NCI-H2227 (cell line): ENCODE results near the gene KCNK16.

Source experiments
- DNase-seq: peaks from one replicate; lab custom pipeline; 2025; ENCODE audit not compliant: unreplicated experiment; lab: John Stamatoyannopoulos, UW

The KCNK16 gene

DNA sequence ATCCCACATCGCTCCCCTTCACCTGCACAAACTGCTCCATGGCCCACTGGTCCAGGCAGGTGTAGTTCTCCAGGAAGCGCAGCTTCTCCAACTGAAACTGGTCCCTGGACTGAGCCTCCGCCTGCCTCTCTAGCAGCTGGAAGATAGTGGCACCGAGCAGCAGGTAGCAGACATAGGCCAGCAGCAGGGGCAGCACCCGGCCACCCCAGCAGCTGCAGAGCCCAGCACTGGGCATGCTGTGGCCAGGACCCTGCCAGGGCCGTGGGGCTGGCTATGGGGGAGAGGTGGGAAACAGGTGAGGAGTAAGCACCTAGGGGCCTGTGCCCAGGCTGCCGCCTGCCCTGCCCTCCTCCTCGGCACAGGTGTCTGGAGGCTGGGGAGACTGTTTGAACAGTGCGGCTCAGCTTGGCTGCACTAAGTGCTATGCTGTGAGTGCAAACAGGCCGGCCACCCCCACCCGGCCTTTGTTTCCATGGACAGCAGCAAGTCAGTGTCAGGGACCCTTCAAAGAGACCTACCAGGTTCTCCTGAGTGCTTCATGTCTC lies at the start of gene KCNK16:
TSS of gene KCNK16 (minus strand) at position 397 of the 545 bp plus-strand sequence. CDS start at position 235, 162 bp downstream.
- no peak for DNase-seq

DNA sequence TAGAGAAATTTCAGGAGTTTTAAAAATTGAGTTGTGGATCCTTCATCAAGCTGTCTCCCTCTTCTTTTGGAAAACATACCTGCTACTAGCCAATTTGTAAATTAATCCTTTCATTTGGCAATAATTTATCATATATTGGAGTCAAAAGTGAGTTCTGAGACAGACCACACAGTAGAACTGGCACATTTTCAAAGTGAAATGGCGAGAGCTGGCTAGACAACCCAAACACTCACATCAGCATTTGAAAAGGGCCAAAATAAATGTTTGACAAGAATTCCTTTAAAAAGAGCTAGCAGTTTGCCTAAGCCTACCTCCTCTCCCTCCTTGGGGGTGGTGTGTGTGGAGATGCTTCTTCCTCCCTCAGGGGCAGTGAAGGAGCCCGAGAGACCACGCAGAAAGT lies 47.9 kb upstream of the KCNK16 start:
- no peak for DNase-seq

DNA sequence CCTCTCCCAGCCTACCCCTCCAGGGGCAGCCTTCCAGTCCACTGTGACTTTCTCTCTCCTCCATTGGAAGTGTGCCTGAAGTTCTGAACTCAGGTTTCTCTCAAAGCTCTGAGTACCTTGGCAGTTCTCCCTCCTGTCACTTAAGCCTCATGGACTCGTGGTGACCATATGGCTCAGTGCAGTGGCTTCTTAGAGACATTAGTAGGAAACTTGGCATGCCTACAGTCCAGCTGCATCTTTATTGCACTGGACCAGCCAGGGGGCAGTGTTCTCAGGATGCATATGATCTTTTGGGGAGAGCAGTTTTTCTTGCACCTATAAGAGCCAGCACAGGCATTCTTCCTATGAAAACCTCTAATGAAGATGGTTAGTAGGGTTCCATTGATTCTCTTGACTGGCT lies 47.5 kb upstream of the KCNK16 start:
- no peak for DNase-seq

DNA sequence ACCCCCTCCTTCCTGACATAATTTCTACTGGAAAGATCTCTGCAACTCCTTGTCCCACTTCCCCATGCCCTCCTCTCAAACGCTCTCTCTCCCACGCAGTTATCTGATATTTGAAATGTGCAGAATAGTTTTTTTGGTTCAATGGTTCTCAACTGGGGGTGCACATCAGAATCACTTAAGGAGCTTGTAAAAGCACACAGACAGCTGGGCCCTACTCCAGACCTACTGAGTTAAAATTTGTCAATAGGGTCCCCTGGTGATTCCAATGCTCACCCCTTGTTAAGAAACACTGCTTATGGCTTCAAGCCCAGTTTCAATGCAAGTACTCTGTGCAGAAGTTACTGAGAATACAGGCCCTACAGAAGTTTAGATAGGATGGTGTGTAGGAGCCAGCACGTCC lies 45.2 kb upstream of the KCNK16 start:
- no peak for DNase-seq

DNA sequence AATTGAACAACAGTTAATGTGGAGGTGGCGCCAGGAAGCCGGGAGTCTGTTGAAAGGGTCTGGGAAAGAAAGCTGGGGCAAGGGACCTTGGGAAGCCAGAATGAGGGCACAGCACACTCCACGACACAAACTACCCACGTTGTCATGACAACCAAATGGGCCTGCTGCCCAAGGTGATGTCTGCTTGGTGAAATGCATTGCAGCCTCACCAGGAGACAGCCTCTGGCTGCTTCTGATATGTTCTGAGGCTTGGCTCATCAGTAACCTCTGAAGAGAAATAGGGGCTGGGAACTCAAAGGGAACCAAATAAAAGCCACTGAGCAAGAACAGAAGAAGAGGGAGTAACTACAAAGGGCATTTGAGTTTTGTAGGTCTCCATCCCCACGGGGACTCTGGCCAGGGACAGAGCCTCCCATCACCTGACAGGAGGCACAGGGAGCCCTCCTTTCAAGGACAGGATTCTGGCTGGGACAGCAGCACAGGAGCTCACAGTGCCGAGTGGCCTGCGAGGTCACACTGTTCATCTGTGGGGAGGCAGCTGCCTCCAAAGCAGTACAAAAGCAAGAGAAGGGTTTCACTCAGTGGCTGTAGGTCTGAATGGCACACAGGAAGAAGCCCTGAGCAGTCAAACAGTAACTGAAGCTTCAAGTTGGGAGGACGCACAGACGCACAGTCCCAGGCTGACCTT lies 44.6 kb upstream of the KCNK16 start:
- DNase-seq = peak; percentile 39

DNA sequence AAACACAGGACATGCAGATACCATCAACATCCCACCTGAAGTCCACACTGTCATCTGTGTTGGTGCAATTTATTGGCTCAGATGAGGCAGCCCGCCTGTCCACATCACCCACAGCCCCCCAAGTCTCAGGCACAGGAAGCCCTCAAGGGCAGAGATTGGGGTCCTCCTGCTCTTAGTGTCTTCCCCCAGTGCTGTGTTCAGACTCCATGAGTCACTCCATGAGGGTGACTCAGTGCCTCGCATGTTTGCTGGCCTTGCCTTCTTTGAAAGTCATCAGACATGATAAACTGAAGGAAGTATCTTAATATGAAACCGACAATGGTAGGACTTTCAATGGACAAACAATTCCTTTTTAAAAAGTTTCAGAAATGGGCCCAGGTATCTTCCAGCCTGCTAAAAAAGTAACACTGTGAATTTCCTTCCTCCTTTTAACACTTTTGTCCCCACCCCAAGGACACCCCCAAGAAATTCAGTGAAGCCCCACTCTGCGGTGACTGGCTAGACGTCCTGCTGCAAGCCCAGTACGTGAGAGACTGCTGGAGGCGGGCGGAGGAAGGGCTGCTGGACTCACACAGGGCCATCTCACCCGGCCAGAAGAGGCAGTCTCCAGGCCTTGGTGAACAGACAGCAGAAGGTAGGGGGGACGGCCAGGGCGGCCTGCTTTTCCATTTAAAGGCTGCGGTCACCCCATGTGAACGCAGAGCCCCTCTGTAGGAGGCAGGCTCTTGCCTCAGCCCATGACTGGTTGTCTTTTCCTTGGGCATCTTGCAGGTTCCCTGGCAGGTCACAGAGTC lies 43.0 kb upstream of the KCNK16 start:
- DNase-seq = no peak

DNA sequence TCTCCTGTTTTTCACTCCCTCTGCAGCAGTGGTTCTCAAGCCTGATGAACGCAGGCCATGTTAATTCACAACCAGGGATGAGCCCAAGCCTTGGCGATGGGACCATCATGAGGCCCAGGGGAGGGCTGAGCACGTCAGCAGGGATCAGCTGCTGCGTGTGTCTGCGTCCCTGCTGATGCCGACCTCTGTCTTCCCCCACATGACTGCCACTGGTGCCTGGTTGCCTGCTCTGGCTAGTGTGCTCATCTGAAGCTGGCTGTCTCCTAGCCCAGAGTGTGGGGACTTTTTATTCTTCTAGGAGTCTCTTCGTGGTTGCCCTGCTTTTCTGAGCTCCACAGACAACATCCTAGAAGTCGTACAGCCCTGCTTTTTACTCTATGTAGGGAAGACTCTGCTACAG lies 40.8 kb upstream of the KCNK16 start:
- DNase-seq = no peak

DNA sequence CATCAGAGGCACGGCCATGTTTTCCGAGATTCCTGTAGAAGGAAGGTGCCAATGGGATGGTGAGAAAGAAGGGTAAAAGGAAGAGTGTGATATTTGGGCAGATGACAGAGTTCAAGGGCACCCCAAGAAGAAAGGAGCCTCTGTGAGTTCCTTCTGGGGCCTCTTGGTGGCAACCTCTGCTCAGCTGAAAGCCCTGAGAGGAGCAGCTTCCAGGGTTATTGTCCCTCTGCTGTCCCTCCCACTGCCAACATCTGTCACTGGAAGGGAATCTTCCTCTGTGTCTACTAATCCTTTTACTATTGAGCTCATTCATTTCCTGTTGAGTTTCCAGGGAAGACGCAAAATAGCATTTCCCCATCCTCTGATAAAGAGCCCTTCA lies 40.0 kb upstream of the KCNK16 start:
- peak; percentile 47 for DNase-seq

DNA sequence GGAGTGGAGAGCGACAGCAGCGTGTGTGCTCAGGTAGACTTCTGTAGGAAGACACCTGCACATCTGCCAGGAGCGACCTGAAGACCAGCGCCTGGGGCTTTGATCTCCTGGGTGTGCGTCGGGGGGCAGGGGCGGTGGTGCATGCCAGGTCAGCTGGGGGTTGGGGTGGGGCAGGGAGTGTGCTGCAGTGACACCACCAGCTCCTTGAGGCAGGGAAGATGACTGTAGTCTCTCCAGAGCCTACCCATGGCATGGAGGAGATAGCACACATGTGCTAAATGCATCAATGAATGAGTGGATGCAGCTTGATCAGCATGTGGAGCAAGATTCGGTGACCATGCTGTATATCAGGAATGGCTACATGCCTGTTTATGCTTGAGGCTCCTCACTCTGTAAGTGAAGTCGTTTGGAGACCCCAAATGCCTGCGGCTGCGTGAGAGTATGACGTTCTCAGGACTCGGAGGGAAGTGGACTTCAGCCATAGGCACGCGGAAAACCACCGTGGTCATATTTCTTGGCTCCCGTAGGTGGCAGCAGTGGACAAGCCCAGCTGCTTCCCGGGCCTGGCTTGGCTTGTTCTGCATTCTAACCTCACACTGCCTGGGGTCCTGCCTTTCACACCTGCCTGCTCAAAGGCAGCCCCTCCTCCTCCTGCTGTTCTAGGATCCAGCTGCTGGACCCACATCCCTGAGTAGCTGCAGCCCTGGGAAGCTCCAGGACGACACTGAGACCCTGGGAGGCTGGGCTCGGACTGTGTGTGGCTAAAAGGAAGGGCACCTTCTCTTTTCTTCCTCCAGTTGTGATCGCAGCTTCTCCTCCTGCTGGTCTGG lies 39.4 kb upstream of the KCNK16 start:
- peak; percentile 88 for DNase-seq

DNA sequence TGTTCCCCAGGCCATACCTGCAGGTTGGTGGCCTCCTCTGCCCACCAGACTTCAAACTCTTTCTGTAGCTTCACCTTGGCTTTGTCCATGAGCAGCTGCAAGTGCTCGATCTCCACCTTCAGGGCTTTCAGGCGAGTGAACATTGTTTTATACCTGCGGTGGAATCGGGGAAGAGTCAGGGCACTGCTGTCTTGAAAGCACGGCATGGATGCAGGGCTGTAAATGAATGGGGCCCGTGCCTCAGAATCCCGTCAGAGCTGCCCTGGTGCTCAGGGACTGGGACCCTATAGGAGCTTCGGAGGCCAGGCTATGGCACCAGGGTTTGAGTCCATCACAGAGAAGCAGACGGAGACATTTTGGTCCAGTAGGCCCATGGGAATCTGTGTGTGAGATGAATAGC lies 37.9 kb upstream of the KCNK16 start:
- DNase-seq = no peak

DNA sequence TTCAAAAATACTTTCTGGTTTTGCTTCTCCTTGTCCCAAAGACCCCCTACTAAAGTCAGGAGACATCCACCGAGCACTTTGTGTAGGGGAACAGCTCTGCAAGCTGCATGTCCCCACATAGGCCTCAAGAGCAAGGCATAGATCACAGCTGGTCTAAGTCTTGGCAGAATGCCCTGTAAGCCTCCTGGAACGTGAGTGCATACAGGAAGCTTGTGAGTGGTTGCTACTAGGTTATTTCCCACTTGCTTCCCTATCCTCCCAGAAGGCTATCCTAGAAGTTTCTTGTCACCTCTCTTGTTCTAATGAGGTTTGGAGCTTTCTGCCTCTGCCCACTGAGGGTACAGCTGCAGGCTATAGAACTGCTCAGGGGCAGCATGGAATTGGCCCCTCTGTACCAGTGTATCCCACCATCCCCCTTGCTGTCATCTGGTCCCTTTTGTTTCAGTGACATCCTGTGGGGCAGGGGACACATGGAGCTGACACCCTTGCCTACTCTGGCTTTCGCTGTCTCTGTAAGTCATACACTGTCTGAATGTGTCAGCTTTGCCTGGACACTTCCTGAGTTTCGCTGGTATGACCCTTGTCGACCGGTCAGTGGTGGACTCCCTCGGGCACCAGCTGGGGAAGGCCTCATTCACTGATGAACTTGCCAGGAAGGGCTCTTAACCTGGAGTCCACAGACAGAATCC lies 35.6 kb upstream of the KCNK16 start:
- peak; percentile 39 for DNase-seq

DNA sequence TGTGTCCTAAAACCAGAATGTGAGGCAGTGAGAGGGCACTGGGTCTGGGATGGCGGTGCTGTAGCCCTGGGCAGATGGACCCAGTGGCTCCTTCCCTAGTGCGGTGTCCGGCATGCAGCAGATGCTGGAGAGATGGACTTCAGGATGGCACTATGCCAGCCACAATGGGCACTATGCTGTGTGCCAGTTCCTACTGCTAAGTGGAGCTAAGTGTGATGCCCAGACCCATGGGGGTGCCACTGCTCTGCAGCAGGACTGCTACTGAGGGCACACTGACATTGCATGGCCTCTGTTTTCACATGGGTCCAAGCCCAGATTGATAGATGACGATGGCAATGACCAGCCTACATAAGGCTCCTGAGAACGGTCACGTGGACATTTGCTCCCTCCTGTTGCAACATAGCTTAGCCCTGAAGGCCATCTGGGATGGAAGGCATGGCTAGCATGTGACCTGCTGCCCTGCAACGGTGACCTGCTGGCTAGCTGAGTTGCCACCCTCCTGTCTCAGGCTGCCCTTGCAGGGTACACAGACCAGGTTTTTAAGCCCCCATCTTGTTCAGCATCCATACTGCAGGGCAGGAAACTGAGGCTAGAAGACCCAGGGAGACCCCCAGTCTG lies 31.3 kb upstream of the KCNK16 start:
- DNase-seq = no peak

DNA sequence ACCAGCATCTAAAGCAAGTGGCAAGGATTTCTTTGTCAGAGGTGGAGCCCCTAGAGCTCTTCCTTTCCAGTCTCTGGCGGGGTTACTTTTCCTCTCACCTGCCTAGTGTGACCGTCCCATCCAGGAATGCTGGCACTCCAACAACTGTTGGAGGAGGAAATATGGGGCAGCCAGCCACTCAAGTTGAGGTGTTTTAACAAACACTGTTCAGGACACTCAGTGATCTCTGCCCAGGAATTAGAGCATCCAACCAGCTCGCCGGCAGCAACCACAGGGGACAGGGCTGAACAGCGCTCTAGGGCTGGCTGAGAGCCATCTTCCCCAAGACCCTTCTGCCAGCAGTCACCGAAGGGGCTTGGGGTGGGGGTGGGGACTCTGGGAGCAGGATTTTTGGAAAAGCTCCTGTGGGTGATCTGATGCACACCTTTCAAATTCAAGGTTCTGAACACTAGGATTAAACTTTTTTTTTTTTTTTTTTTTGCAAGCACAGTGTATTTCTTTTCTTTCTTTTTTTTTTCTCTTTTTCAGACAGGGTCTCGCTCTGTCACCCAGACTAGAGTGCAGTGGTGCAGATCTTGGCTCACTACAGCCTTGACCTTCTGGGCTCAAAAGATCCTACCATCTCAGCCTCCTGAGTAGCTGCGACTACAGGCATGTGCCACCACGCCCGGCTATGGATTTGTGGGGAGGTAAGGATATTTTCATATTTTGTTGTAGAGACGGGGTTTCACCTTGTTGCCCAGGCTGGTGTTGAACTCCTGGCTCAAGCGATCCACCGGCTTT lies 28.4 kb upstream of the KCNK16 start:
- DNase-seq = no peak

DNA sequence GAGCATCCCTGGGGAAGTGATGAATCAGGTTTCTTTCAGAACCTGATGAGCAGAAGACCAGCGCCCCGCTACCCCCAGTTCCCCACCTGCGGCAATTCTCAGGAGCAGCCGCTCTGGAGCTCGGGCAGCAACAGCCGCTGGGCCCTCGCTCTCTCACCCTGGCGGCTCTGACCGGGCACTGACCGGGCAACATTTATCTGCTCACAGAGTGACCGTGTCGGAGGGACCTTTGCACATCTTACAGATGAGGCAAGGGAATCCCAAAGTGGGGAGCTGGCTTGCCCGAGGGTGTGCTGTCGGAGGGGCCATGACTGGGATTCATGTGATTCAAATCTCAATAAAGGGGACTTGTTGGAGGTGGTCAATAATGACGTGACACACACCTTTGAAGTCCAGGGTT lies 26.2 kb upstream of the KCNK16 start:
- DNase-seq = no peak

DNA sequence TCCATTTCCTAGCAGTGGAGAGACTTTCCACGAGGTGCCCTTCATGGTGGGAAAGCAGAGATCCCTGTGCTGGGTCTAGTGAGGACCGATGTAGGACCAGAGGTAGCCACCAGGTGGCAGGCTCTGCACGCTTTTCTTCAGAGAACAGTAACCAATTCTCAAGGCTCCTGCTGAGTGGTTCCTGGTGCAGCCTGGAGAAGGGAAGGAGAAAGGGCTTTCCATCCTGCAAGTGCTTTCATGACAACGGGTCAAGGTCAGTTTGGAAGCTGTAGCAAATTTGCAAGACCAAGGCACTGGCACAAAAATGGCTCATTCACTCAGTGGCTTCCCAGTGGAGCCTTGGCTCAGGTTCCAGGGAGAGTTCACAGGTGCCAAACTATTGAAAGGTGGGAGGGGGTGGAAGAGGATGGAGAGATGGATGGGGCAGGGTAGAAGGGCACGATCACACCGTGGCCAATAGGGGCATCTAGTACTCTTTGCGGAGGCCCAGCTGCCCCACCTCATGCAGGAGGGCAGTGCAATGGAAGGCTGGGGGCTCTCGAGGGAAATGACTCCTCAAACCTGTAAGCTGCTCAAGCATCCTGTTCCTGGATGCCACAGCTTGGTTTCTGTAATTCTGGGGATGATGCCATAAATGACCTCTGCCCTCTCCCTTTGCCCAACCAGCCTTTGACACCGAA lies 25.5 kb upstream of the KCNK16 start:
- DNase-seq = peak; percentile 88

DNA sequence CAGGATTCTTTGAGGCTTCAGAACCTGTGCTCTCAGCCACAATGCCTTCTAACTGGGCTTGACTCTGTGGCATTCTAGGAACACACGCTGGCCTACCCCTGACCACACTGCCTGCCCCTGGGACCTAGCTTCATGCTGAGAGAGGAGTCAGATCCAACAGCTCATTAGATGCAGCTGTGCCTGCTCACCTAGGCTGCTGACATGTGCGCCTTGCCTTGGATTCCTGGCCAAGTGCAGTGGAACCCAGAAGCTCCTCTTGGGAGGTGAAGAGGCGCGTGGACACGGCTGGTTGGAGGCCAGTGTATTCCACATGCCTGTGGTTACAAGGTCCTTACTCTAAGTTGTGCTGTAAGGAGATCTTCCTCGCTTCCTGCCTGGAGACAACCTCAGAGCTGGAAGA lies 24.7 kb upstream of the KCNK16 start:
- DNase-seq = no peak

DNA sequence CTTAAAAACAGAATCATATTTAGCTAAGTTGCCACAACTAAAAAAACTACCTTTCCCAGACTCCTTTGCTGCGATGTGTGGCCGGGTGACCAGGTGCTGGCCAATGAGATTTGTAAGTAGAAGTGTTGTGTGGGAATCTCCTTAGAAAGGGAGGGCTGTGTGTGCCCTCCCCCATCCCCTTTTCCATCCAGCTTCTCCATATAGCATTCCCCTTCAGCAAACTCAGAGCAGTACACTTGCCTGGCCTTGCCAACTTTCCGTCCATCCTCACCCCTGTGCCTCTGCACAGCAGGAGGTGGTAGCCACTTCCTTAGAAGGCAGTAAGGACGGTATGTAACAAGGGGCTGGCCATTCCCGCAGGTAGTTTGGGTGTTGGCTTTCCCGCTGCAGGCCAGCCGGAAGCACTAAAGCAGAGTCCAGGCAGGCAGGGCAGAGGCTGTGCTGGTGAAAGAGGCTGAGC lies 22.3 kb upstream of the KCNK16 start:
- peak; percentile 20 for DNase-seq

DNA sequence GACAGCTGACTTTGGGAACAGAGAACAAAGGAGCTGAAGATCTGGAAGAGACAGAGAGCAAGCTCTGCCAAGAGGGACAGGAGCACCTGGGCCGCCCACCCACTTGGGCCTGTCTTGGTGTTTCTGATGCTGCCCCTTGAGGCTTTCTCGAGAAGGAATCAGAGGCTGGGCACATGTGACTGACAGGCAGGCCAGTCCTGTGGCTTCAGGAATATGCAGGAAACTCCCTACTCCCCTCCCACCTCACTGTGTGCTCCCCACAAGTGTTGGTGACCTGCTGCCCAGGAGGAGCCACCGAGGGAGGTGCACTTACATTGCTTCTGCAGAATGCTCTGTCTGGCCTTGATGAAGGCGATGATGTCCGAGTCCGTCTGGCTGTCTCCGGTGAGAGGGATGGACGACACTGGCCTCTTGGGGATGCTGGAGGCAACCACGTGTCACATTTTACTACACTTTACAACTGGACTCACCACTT lies 20.9 kb upstream of the KCNK16 start:
- DNase-seq = no peak
